CD14-positive monocyte (primary cell): ENCODE data around the gene MAP3K19. TPM values are rescaled to one million over a fixed set of nuclear protein-coding genes. Genes with fewer than 3 reads are reported as not detected.

Source experiments
- DNase-seq, 3 donors: peaks; one replicate each; pipeline ENCODE4 v3.0.0-alpha.2; 2011 to 2022
- H2AFZ ChIP-seq: 2 replicates; pipeline ENCODE4 v1.6.0; 2012; ENCODE audit warnings: mild to moderate bottlenecking, low read depth, low read length, inconsistent platforms; ENCODE audit not compliant: insufficient read depth, poor library complexity, severe bottlenecking
- H3K27ac ChIP-seq, 2 donors: 1 replicate in 1 of 2; 2 replicates in 1 of 2; pipeline ENCODE4 v1.5.1; 2012 to 2013; ENCODE audit warnings: low read length in 2 of 2, control low read depth in 1 of 2, inconsistent platforms in 1 of 2, low read depth in 1 of 2, mild to moderate bottlenecking in 1 of 2
- H3K27me3 ChIP-seq, 2 donors: one replicate each; pipeline versions ENCODE4 v1.6.0 to v1.6.1; 2011 to 2013; ENCODE audit warnings: low read length in 2 of 2; ENCODE audit not compliant: control insufficient read depth in 2 of 2, insufficient read depth in 2 of 2
- H3K36me3 ChIP-seq, 2 donors: replicated peaks in 1 of 2; 1 replicate in 1 of 2; 2 replicates in 1 of 2; pipeline versions ENCODE4 v1.5.1 to v1.6.1; 2012 to 2013; ENCODE audit warnings: low read length in 2 of 2, control low read depth in 1 of 2, inconsistent platforms in 1 of 2, mild to moderate bottlenecking in 1 of 2; ENCODE audit not compliant: insufficient read depth in 2 of 2, control insufficient read depth in 1 of 2
- H3K4me1 ChIP-seq, 2 donors: 1 replicate in 1 of 2; 2 replicates in 1 of 2; pipeline versions ENCODE4 v1.5.1 to v1.6.1; 2012 to 2013; ENCODE audit warnings: low read length in 2 of 2, control low read depth in 1 of 2, inconsistent platforms in 1 of 2, mild to moderate bottlenecking in 1 of 2, moderate library complexity in 1 of 2; ENCODE audit not compliant: insufficient read depth in 2 of 2, control insufficient read depth in 1 of 2
- H3K4me2 ChIP-seq: replicated peaks from 2 replicates; pipeline ENCODE3; 2012; ENCODE audit warnings: low read length, moderate library complexity, mild to moderate bottlenecking; ENCODE audit not compliant: poor library complexity, severe bottlenecking; ENCODE audit errors: extremely low read depth
- H3K4me3 ChIP-seq, 3 experiments: fragments of 200-600 bp in 1 of 3; sonication (generic) in 1 of 3; replicated peaks in 1 of 3; 1 replicate in 2 of 3; 2 replicates in 1 of 3; pipeline ENCODE4 v1.5.1; 2011 to 2013; ENCODE audit warnings: low read length in 3 of 3, mild to moderate bottlenecking in 3 of 3, control low read depth in 2 of 3, low read depth in 2 of 3, inconsistent platforms in 1 of 3, moderate library complexity in 1 of 3
- H3K79me2 ChIP-seq: 2 replicates; pipeline ENCODE4 v1.6.0; 2012; ENCODE audit warnings: mild to moderate bottlenecking, control low read depth, inconsistent platforms, low read length, moderate library complexity; ENCODE audit not compliant: insufficient read depth
- H3K9ac ChIP-seq: 2 replicates; pipeline ENCODE4 v1.6.0; 2017; ENCODE audit warnings: low read length, mild to moderate bottlenecking; ENCODE audit not compliant: insufficient read depth, poor library complexity, severe bottlenecking
- H3K9me3 ChIP-seq, 2 donors: replicated peaks in 1 of 2; 1 replicate in 1 of 2; 2 replicates in 1 of 2; pipeline versions ENCODE4 v1.5.1 to v1.6.1; 2012 to 2013; ENCODE audit warnings: low read length in 2 of 2, control low read depth in 1 of 2; ENCODE audit not compliant: control insufficient read depth in 1 of 2, insufficient read depth in 1 of 2
- H4K20me1 ChIP-seq: 2 replicates; pipeline ENCODE4 v1.6.0; 2012; ENCODE audit warnings: mild to moderate bottlenecking, low read length, control low read depth, moderate library complexity; ENCODE audit not compliant: insufficient read depth
- H3K27ac Mint-ChIP-seq, 7 donors: one replicate each; pipeline ENCODE4 v1.8.0; 2020; ENCODE audit warnings: mild to moderate bottlenecking in 7 of 7, mixed read lengths in 7 of 7, moderate library complexity in 6 of 7, inconsistent platforms in 2 of 7
- H3K27me3 Mint-ChIP-seq, 3 donors: one replicate each; pipeline ENCODE4 v1.8.0; 2021 to 2022; ENCODE audit warnings: low read depth in 3 of 3, mild to moderate bottlenecking in 3 of 3, mixed read lengths in 3 of 3, moderate library complexity in 3 of 3, inconsistent platforms in 1 of 3
- H3K36me3 Mint-ChIP-seq, 2 donors: one replicate each; pipeline ENCODE4 v1.8.0; 2020; ENCODE audit warnings: mixed read lengths in 2 of 2, inconsistent platforms in 1 of 2, mild to moderate bottlenecking in 1 of 2
- H3K4me1 Mint-ChIP-seq: one replicate; pipeline ENCODE4 v1.8.0; 2020; ENCODE audit warnings: mild to moderate bottlenecking, mixed read lengths
- H3K4me3 Mint-ChIP-seq, 2 donors: one replicate each; pipeline ENCODE4 v1.8.0; 2020; ENCODE audit warnings: mild to moderate bottlenecking in 2 of 2, mixed read lengths in 2 of 2, moderate library complexity in 1 of 2
- H3K9me3 Mint-ChIP-seq, 7 donors: one replicate each; pipeline ENCODE4 v1.8.0; 2020 to 2022; ENCODE audit warnings: mixed read lengths in 7 of 7, mild to moderate bottlenecking in 6 of 7, moderate library complexity in 6 of 7, inconsistent platforms in 2 of 7
- WGBS: methylation state at CpG from one replicate; pipeline ENCODE4 v1.1.5; 2013; ENCODE audit warnings: missing lambda C conversion rate; ENCODE audit not compliant: insufficient coverage; 5-methylcytosine and 5-hydroxymethylcytosine counted together
- intact Hi-C, 2 donors: fragments of 100-400 bp; cut with micrococcal nuclease; formaldehyde crosslinking; loops; one replicate each; pipeline versions ENCODE4 v1.15.0 to v1.15.1; 2023
- polyA plus RNA-seq, 3 donors: library from polyadenylated mRNA; depleted of rRNA in 1 of 3; unstranded in 2 of 3; stranded (reverse) in 1 of 3; fragments of 300-500 nt in 2 of 3; fragments of >200 nt in 1 of 3; fragmentation: Illumina TruSeq in 2 of 3; gene quantifications; 1 replicate in 2 of 3; 2 replicates in 1 of 3; pipeline ENCODE4 v1.2.3, GENCODE V29; 2012 to 2021
- TF ChIP-seq, protein P1 (sequence below): fragments of 200-600 bp; IDR thresholded peaks from one replicate; pipeline ENCODE4 v1.8.0; 2022; ENCODE audit warnings: antibody characterized with exemption, mild to moderate bottlenecking

The MAP3K19 gene
- polyA plus RNA-seq, 3 donors: not detected

DNA sequence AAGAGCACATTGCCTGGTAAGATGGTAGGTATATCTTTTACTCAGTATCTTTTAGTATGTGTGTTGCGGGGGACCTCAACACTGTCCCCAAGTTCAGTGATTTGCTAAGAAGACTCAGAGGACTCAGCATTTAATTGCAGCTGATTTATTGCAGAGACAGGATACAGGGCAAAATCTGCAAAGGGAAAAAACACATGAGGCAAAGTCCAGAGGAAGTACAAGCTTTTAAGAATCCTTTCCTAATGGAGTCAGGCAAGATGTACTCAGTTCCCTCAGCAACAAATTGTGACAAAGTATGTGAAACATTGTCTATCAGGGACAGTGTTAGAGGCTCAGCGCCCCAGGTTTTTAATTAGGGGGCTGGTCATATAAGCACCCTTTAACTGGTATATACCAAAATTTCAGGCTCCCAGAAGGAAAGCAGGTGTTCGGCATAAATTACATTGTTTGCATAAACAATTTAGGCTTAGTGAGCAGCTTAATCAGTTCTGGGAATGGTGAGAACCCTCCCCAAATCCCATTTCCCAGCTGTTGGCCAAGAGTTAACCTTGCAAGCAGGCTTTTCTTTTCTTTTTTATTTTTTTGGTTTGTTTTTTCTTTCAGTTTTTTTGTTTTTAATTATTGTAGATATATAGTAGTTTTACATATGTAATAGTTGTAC, 46.6 kb upstream of the MAP3K19 start:
- no peaks in the 10 kb centered on the region for H3K4me1 Mint-ChIP-seq
- TF ChIP-seq, protein P1, sequence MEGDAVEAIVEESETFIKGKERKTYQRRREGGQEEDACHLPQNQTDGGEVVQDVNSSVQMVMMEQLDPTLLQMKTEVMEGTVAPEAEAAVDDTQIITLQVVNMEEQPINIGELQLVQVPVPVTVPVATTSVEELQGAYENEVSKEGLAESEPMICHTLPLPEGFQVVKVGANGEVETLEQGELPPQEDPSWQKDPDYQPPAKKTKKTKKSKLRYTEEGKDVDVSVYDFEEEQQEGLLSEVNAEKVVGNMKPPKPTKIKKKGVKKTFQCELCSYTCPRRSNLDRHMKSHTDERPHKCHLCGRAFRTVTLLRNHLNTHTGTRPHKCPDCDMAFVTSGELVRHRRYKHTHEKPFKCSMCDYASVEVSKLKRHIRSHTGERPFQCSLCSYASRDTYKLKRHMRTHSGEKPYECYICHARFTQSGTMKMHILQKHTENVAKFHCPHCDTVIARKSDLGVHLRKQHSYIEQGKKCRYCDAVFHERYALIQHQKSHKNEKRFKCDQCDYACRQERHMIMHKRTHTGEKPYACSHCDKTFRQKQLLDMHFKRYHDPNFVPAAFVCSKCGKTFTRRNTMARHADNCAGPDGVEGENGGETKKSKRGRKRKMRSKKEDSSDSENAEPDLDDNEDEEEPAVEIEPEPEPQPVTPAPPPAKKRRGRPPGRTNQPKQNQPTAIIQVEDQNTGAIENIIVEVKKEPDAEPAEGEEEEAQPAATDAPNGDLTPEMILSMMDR: no peak
- H3K9me3 Mint-ChIP-seq: peaks cover 0 to 9% (median 2%) of the 10 kb centered on the region in 7 donors
- Histone ChIP-seq H3K9ac (no peak overlapping the region), H3K79me2 (no peaks in the 10 kb centered on the region), H3K4me3 (no peak overlapping the region), H3K9me3 (no peaks in the 10 kb centered on the region), H3K27ac (no peak overlapping the region), H4K20me1 (no peaks in the 10 kb centered on the region), H3K4me1 (no peaks in the 10 kb centered on the region), H2AFZ (no peak overlapping the region), H3K27me3 (no peaks in the 10 kb centered on the region), H3K36me3 (peaks cover 40 to 77% of the 10 kb centered on the region in 2 donors), H3K4me2 (no peak overlapping the region)
- DNase-seq: no peak
- no CpG with 5 or more reads among the region's 3 CpGs for WGBS
- H3K27me3 Mint-ChIP-seq: peaks cover 0 to 1% (median 0%) of the 10 kb centered on the region in 3 donors
- intact Hi-C loops: no loop called here
- peaks cover 48 to 72% of the 10 kb centered on the region in 2 donors for H3K36me3 Mint-ChIP-seq
- no peak overlapping the region for H3K4me3 Mint-ChIP-seq
- no peak overlapping the region for H3K27ac Mint-ChIP-seq

DNA sequence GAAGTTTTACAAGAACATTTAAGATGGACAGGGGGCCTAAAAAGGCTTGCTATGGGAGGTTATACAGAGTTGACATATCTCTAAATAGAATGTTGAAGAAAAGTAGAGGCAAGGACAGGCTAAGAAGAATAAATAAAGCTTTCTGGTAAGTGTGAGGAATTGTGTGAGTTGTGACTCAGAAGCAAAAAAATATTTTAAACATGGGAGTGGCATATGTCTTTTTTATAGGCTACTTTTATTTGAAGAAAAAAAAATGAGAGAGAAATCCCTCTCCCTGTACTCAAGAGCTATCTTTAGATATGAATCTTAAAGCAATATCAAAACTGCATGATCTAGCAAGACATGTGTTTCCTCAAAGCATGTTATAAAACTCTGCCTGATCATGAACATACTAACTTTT, 45.9 kb upstream of the MAP3K19 start:
- H3K36me3 Mint-ChIP-seq: peaks cover 47 to 72% of the 10 kb centered on the region in 2 donors
- Histone ChIP-seq H3K4me2 (no peak overlapping the region), H4K20me1 (peaks cover 1% of the 10 kb centered on the region)

More for the DNA sequence above, 45.9 kb upstream of the MAP3K19 start:
- Histone ChIP-seq H3K79me2 (peaks cover 2% of the 10 kb centered on the region), H3K4me1 (no peaks in the 10 kb centered on the region), H3K4me3 (no peak overlapping the region), H2AFZ (no peak overlapping the region), H3K36me3 (peaks cover 40 to 79% of the 10 kb centered on the region in 2 donors), H3K9me3 (no peaks in the 10 kb centered on the region), H3K27me3 (no peaks in the 10 kb centered on the region), H3K9ac (no peak overlapping the region), H3K27ac (no peak overlapping the region)
- no peak overlapping the region for H3K27ac Mint-ChIP-seq
- no peak for DNase-seq
- intact Hi-C loops: no loop called here
- H3K27me3 Mint-ChIP-seq: peaks cover 0 to 1% (median 0%) of the 10 kb centered on the region in 3 donors
- no peaks in the 10 kb centered on the region for H3K4me1 Mint-ChIP-seq
- H3K9me3 Mint-ChIP-seq: peaks cover 0 to 9% (median 4%) of the 10 kb centered on the region in 7 donors
- H3K4me3 Mint-ChIP-seq: no peak overlapping the region
- TF ChIP-seq, protein P1: no peak
